ENCODE results near the gene KLHL5. TPM values are rescaled to one million over a fixed set of nuclear protein-coding genes. Genes with fewer than 3 reads are reported as not detected.

Gene KLHL5
- total and polyA plus RNA-seq, 9 of the 15 experiments (the other 6 are each of a cell fraction or from before 2014, with no cell fraction given): 8.0 to 30.8 (median 22.1) TPM

DNA sequence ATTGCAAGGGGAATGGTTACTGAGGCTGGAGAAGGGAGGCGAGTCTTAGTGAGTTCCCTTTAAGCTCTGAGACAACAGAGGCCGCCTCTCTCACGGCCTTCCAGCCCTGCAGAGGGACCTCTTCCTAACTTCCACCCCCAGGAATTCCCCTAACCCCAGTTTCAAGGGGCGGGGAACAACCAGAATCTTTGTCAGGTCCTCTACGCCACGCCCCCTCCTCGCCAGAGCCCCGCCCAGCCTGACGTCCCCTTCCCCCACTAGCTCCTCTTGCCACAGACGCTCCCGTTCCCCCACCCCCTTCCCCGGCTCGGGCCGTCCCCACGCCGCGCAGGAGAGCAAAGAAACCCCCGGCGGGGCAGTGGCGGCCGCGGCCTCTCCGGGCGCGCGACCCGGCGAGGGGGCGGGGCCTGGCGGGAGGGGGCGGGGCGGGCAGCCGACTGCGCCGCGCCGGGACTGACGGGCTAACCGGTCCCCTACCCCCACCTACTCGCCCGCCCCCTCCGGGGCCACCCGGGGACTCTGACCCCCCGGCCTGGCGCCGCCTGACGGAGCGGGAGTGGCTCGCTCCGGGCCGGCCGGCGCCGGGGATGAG, 17.6 kb upstream of the KLHL5 start (continued):
- TF ChIP-seq, protein P1, sequence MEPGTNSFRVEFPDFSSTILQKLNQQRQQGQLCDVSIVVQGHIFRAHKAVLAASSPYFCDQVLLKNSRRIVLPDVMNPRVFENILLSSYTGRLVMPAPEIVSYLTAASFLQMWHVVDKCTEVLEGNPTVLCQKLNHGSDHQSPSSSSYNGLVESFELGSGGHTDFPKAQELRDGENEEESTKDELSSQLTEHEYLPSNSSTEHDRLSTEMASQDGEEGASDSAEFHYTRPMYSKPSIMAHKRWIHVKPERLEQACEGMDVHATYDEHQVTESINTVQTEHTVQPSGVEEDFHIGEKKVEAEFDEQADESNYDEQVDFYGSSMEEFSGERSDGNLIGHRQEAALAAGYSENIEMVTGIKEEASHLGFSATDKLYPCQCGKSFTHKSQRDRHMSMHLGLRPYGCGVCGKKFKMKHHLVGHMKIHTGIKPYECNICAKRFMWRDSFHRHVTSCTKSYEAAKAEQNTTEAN (CRISPR knock-in tag; IDR thresholded peaks at IDR 0.05): no peak
- TF ChIP-seq CREM (IDR thresholded peaks at IDR 0.05; ENCODE audit: low read depth): no peak
- TF ChIP-seq GABPB2 (CRISPR knock-in tag; conservative IDR thresholded peaks at IDR 0.05): no peak
- no peak for TF ChIP-seq CBX8 (IDR thresholded peaks at IDR 0.05; ENCODE audit: borderline replicate concordance, extremely low read depth, low read depth, low read length, poor library complexity, severe bottlenecking)
- no peak for TF ChIP-seq STAT5B (CRISPR knock-in tag; IDR thresholded peaks at IDR 0.05)
- TF ChIP-seq, protein P2, sequence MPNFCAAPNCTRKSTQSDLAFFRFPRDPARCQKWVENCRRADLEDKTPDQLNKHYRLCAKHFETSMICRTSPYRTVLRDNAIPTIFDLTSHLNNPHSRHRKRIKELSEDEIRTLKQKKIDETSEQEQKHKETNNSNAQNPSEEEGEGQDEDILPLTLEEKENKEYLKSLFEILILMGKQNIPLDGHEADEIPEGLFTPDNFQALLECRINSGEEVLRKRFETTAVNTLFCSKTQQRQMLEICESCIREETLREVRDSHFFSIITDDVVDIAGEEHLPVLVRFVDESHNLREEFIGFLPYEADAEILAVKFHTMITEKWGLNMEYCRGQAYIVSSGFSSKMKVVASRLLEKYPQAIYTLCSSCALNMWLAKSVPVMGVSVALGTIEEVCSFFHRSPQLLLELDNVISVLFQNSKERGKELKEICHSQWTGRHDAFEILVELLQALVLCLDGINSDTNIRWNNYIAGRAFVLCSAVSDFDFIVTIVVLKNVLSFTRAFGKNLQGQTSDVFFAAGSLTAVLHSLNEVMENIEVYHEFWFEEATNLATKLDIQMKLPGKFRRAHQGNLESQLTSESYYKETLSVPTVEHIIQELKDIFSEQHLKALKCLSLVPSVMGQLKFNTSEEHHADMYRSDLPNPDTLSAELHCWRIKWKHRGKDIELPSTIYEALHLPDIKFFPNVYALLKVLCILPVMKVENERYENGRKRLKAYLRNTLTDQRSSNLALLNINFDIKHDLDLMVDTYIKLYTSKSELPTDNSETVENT (CRISPR knock-in tag; IDR thresholded peaks at IDR 0.05): no peak
- TF ChIP-seq ZKSCAN1 (IDR thresholded peaks at IDR 0.05; ENCODE audit: low read depth, low read length): no peak
- no peak for TF ChIP-seq EP400 (IDR thresholded peaks at IDR 0.05)
- TF ChIP-seq, protein P3, sequence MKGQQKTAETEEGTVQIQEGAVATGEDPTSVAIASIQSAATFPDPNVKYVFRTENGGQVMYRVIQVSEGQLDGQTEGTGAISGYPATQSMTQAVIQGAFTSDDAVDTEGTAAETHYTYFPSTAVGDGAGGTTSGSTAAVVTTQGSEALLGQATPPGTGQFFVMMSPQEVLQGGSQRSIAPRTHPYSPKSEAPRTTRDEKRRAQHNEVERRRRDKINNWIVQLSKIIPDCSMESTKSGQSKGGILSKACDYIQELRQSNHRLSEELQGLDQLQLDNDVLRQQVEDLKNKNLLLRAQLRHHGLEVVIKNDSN (CRISPR knock-in tag; IDR thresholded peaks at IDR 0.05): no peak
- TF ChIP-seq, protein P4, sequence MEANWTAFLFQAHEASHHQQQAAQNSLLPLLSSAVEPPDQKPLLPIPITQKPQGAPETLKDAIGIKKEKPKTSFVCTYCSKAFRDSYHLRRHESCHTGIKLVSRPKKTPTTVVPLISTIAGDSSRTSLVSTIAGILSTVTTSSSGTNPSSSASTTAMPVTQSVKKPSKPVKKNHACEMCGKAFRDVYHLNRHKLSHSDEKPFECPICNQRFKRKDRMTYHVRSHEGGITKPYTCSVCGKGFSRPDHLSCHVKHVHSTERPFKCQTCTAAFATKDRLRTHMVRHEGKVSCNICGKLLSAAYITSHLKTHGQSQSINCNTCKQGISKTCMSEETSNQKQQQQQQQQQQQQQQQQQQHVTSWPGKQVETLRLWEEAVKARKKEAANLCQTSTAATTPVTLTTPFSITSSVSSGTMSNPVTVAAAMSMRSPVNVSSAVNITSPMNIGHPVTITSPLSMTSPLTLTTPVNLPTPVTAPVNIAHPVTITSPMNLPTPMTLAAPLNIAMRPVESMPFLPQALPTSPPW (CRISPR knock-in tag; IDR thresholded peaks at IDR 0.05): peak; percentile 94
- no peak for TF ChIP-seq TARDBP (IDR thresholded peaks at IDR 0.05)
- no peak for TF ChIP-seq SOX6 (IDR thresholded peaks at IDR 0.05)
- TF ChIP-seq ZNF79 (CRISPR knock-in tag; IDR thresholded peaks at IDR 0.05; ENCODE audit: low read depth): no peak
- TF ChIP-seq CEBPG (CRISPR knock-in tag; IDR thresholded peaks at IDR 0.05): no peak
- no peak for TF ChIP-seq CEBPG (tag; conservative IDR thresholded peaks at IDR 0.05 in 1 of 2, IDR thresholded peaks at IDR 0.05 in 1 of 2)
- no peak for TF ChIP-seq HEY1 (CRISPR knock-in tag; IDR thresholded peaks at IDR 0.05; ENCODE audit: borderline replicate concordance)
- TF ChIP-seq SMC3 (conservative IDR thresholded peaks at IDR 0.05; ENCODE audit: insufficient read depth, low read depth, low read length): no peak
- no peak for TF ChIP-seq ZNF668 (CRISPR knock-in tag; IDR thresholded peaks at IDR 0.05)
- peak; percentile 91 for TF ChIP-seq ZNF766 (CRISPR knock-in tag; conservative IDR thresholded peaks at IDR 0.05)
- peak; percentile 69; the same call in 1 of the 2 replicates for TF ChIP-seq SAFB (IDR thresholded peaks at IDR 0.05; ENCODE audit: borderline replicate concordance, low read depth, low read length)
- TF ChIP-seq FOXK1 (CRISPR knock-in tag; IDR thresholded peaks at IDR 0.05; ENCODE audit: borderline replicate concordance): no peak
- TF ChIP-seq MCM5 (IDR thresholded peaks at IDR 0.05; ENCODE audit: low read depth): no peak
- TF ChIP-seq FIP1L1 (IDR thresholded peaks at IDR 0.05; ENCODE audit: low read depth, low read length, poor library complexity, severe bottlenecking): no peak
- no peak for TF ChIP-seq ZNF699 (CRISPR knock-in tag; IDR thresholded peaks at IDR 0.05; ENCODE audit: insufficient replicate concordance)
